Measurements from ENCODE around the gene PDE4B.
A peak's percentile ranks its signal among the peaks of the same experiment; 100 is the strongest.

PDE4B gene

DNA sequence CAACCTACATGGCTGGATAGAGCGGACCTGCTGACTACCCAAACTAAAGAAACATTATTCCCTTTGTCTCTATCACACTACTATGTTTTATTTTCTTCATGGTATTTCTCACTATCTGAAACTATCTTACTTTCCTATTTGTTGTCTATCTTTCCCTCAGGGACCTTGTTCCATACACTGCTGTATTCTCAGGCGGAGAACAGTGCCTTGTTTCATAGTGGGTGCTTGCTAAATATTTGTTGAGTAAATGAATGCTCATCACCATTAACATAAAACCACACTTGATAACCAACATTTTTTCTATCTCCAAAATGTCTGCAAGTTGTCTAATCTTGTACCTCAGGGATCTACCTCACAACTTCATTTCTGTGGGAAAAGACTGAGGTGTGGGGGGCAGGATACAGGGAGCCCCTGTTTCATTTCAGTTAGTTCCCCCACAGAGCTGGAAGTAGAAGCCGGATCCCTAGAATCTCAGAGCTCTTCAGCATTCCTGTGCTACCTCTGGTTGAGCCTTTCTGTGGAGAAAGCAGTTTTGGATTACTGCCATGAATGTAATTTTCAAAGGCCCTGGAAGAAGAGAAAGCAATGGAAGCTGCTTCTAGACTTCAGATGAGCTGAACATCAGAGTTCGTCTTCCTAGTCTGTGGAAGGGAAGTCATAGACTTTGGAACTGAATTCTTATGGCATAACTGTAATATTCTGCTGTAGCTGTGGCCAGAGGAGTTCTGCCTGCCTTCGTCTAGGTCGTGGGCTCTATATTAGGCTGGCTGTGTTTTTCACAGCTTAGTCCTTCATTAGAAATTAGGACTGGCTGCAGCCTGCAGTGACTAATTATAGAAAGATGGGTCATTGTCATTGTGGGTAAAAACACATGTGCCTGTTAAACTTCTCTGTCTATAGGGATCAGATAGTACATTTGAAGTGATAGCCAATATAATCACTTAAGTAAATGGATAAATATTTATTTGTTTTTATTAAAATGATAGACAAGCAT, 448.1 kb downstream of the PDE4B start:
- no peak for DNase-seq (ENCODE audit: low read depth in 2 of 2)

DNA sequence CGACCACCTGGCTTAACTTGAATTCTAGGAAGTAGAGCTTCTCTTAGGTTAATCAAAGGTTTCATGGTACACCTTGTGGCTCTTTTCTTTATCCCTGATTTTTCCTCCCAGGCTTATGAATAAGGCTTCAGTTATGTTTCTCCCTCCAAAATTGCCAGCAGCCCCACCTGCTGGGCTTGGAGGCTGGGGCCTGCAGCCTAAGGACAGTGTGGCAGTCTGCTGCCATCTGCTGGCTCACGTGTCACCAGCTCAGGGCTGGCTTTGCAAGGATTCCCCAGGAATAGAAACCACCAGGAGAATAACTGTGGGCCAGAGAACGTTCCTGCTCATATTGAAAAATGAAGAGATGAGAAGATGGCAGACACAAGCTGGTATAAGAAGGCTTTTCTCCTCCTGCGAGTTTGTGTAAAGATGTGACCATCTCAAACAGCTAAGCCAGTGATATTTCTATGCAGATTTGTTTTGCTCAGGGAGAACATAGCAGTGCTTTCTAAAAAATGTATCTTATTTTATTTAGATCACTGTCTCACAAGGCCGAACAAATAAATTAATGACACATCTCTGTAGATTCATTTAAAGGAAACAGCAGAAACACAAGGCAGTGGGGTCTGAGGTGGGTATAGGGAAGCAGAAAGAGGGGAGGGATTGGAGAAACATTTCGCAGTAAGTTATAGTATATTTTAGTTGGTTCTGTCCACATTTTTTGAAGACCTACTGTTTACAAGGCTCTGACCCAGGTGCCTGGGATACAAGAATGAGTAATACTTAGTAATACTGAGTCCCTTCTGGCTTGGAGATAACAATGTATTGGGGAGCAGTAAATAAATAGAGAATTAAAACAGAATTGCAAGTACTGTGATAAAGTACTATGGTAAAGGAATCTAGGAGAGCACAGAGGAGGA, 450.2 kb downstream of the PDE4B start:
- DNase-seq (ENCODE audit: low read depth in 2 of 2): peak; percentile 54 to 61

DNA sequence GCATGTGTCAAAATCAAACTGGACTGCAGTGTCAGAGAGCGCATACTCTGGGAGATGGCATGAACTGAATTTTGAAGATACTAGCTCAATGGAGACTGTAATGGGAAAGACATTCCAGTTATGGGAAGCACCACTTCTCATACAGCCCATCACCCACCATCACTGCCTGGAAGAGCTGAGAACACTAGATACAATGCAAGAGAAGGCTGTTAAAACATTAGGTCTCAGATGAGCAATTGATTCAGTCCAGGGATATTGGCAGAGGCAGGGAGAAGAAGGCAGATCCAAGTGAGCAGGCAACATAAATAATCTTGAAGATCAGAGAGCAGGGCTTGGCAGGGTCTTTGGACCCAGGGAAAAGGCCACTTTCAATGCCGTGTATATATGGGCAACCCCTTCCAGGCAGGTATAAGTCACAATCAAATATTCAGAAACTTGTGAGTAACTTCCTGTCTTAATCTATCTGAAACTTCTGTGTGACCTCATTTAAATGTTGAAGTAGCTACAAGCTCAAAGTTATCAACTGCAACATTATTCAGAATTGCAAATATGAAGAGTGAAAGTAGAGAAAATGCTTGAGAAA, 450.9 kb downstream of the PDE4B start:
- DNase-seq (ENCODE audit: low read depth in 2 of 2): peak in 1 of 2 donors; percentile 4

DNA sequence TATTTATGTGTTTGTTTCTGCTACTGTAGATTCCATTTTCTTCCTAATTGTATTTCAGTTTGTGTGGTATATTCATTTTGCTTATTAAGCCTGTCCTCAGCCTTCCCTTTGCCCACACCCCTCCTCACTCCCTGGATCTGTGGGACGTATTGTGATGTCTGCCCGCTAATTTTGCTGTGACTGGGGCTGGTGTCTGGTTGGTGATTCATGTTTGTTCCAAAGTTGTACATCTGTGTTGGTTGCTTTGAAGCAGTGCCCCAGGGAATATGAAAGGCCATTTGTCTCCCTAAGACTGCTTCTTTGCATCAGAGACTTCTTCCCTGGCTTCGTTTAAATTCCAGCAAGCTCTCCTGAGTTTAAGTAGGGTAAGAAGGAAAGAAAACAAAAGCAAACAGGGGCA, 451.7 kb downstream of the PDE4B start:
- no peak for DNase-seq (ENCODE audit: low read depth in 2 of 2)

DNA sequence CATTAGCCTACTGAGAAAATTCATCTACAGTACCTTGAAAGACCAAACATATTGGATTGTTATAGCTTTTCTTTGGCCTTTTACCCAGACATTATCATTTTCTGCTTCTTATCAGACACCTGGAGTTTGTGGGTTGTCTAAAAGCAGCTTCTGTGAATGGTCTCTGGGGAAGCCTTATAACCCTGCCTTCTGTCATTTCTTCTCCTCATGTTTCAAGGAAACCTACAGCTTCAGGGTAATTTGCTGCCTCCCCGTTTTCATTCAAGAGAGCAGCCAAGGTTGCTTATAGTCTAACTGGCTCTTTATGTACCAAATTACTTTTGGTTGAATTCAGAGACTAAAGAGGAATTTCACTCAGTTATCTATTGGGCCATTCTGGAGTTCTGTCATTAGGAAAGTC, 453.0 kb downstream of the PDE4B start:
- no peak for DNase-seq (ENCODE audit: low read depth in 2 of 2)

DNA sequence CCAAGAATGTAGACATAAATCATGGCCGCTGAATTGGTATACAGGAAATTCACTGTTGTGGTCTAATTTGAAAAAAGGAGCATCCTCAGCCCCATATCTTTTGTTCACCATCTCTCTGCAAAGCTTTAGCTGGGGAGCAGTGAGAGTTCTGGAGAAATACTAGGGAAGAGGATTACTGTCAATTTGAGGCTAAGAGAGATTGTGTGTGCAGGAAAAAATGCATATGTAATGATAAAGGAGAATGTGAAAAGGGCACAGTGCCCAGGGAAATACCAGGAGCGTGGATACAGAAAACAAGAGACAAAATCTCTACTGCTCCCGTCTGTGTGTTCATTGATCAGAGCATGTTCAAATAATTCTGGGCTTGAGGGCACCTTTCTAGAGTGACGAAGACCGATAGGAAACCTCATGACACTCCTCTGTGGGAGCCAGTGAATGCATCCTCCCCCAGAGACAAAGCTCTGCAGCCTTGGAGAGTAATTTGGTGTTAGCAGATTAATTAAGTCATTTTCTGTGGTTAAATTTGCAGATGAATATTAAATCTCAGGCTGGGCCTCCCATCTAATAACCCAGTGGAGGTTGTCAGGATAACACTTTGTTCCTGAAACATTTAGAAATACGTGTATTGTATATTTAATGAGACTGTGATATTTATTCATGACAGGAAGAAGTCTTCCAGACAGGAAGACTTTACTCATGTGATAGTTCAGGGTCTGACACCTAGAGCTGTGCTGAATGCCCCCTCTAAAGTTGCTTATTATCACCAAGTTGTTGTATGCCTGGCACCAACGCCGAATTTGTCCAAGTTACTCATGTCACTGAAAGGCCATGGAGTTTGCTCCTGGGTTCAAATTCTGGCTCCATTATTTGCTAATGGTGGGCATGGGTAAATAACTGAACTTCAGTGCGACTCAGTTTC, 453.9 kb downstream of the PDE4B start:
- DNase-seq (ENCODE audit: low read depth in 2 of 2): no peak

DNA sequence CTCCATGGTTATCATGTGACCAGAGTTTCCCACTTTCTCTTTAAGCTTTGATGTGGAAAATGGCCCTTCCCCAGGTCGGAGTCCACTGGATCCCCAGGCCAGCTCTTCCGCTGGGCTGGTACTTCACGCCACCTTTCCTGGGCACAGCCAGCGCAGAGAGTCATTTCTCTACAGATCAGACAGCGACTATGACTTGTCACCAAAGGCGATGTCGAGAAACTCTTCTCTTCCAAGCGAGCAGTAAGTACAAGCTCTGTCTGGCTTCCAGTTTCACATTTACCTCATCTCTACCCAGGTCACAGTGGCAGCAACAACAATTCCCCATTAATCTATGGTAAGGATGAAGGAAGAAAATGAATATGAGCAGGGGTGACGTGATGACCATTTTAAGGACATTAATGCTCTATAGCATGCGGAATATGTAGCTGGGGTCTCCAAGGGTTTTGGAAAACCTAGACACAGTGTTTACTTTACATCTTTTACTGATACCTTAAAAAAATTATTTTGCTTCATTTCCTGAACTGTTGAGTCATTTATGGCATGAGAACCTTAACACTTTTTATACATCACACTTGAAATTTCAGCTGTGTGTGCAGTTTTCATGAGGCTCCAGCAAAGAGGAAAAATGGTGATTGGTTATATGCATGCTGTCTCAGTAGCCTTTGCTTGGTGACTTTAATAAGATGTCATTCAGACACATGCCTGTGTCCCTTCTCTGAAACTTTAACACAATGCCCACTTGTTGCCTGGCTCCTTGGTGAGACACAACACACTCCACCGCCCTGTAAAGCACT, 454.9 kb downstream of the PDE4B start:
- DNase-seq (ENCODE audit: low read depth in 2 of 2): peak in 1 of 2 donors; percentile 5

DNA sequence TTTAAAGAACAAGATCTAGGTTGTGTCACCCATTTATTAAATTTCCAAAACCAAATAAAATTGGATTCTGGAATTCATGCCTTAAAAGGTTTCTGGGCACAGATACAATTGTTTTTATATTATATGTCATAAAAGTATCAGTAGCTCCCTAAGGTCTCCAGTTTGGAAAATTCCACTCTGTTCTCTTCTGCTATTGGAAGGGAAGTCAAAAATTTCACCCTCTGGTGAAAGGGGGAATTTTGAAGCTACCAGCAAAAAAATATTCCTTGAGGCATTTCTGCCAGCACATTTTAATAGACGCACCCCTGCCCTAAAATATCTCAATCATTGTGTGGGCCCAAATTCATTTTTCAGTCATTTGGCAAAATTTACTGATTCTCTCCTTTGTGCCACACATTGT, 455.6 kb downstream of the PDE4B start:
- no peak for DNase-seq (ENCODE audit: low read depth in 2 of 2)

DNA sequence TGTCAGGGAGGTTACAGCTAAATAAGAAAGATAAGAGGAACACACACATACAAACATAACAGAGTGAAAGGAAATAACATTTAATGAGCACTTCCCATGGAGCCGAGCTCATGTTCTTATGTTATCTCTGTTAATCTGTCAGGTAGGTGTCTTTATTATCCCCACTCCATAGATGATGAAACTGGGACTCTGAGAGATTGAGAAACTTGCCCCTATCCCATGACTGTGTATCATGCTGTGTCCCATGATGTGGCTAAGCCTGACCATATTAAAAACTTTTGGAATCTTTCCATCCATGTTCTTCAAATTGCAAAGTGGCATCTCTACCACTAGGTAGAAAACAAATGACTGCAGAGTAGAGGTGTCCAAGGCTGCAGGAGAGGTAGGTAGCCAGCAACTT, 456.1 kb downstream of the PDE4B start:
- no peak for DNase-seq (ENCODE audit: low read depth in 2 of 2)

DNA sequence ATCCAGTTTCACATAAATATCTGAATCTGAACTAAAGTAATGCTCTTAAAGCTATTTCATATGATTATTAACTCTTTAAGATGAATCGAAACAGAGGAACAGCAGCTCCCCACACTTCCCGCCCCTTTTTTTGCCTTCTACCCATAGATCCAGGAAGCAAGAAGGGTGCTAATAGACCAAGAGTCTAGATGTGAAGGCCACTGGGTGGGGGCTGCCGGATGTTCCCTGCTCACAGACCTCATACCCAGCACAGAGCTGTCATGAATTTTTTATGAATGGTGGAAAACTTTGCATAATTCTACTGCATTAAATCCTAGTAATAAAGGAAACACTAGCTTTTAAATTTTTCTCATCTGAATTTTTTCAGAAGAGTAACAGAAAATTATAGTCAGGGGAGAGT, 457.4 kb downstream of the PDE4B start:
- DNase-seq (ENCODE audit: low read depth in 2 of 2): no peak

DNA sequence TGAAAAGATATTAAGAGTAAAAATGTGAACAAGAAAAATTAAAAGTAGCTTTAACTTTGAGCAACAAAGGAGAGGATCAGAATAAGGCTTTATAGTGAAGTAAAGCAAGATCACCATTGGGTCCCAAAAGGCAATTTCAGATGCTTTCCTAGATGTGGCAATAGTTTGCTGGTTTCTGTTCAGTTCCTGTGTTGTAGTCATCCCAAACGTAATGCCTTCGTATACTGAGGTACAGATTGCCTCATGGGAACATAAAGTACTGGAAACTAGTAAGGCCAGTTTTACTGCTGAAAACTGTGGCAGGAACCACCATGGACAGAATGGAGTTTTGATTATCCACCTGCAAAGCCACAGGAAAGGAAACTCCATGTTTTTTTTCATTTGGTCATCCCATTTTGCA, 457.8 kb downstream of the PDE4B start:
- DNase-seq (ENCODE audit: low read depth in 2 of 2): no peak

DNA sequence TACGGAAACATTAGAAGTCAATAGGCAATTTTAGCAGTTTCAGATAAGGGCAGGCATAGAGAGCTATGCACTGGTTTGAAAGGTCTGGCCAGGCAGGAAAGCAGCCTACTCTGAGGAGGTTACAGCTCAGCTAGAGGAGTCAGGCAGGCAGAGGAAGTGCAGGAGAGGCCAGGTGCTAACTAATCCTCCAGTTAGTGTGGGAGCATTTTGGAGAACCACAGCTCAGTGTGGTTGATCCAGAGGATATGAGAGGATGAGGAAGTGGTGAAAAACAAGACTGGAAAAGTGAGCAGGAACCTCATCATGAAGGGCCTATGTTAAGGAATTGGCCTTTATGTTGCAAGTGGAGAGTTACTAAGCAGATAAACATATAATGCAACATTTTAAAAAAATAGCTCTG, 458.9 kb downstream of the PDE4B start:
- DNase-seq (ENCODE audit: low read depth in 2 of 2): no peak

DNA sequence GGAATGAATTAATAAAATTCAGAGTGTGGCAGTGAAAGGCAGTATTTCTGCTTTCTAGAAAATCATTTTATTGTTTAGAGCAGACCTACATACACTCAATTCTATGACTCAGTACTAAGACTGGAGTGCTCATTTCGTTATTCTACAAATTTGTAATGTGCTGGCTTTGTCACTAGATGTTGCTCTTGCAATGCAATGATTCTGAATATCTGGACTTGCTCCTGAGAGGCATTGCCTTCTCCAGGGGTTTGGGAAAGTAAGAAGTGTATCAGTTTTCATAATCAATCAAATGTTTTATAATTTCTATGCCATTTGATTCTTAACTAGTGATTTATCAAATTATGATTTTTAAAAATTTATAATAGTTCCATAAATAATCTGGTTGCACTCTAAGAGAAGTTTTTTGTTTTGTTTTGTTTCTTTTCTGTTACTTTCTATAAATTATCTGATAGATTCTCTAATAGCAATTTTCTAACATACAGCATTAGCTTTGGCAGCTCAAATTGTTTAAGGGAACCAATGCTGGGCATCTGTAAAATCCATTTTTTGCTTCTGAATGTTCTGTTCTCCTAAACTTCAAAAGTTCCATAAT, 460.7 kb downstream of the PDE4B start:
- DNase-seq (ENCODE audit: low read depth in 2 of 2): no peak

DNA sequence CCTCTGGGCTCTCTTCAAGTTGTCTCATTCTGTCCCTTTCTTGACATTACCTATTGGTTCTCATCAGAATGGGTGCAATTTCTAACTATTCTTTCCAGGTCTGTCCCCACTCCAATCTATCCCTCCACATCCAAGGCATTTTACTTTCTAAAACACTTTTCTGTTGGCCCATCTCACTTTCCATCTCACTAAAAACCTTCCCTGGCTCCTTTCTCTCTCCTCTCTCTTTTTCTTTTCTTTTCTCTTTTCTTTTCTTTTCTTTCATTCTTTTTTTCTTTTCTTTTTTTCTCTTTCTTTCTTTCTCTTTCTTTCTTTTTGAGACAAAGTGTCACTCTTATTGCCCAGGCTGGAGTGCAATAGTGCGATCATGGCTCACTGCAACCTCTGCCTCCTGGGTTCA, 462.1 kb downstream of the PDE4B start:
- DNase-seq (ENCODE audit: low read depth in 2 of 2): no peak

DNA sequence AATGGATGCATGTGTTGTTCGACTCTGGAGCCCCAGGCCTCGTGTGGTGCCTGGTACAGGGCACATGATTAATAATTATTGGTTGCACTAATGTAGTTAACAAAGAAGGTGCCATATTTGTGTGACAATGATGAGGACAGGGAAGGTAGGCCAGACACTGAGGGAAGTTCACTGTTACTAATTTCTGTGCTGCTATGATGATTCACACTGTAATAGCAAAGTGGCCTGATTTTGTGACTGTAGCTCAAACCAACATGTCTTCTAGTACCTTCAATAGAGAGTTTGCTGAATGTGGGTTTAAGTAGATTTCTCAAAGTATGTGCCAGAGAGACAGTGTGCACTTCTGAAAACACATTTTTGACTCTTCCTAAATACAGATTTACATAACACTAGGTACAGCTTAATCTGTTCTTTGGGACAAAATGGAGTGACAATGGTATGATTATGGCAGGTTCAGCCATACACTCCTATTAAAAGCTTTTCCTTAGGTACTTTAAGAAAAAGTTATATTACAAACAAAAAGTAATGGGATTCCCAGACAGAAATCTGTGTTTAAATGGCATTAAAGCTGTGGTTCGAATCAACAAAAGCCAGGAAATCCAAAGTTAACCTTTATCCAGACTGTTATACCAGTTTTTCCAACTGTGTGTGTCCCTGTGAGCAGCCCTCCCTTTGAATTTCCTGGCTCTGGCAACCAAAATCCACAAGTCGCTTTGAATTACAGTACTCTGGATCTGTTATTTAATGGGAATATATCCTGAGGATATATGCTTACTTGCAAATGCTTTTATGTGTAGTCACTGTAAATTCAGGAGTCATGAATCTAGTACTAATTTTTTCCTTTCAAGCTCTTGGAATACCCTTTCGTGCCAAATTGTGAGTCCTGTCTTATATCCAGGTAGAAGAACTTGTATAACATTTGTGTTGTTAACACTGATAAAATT, 464.2 kb downstream of the PDE4B start:
- DNase-seq (ENCODE audit: low read depth in 2 of 2): no peak

DNA sequence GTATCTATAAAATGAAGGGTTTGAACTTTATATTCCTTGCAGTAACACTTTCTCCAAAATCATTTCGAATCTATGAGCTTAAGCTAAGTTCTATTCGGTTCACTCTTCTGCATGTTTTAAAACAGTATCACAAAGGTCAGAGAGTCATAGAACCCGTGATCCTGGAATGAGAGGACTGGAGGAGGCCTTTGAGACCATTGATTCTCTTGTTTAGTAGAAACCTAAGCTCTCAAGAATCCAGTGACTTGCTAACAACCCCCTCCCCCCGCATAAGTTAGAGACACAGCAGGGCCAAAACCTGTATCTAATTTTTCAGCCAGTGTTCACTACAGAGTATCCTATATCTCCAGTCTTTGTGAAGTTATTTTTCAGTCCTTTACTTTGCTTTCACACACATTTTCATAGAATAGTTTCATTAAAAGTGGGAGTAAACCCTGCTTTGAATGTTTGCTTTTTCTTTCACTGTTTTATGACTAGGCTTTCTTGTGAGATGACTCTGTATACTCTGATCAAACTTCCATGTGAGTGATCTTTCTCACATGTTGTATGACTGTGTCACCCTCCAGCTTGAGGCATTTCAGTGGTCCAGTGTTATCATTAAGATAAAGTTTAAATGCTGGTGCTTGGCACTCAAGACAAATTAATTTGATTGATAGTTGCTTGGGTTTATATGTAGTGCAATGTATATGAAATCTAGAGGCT, 465.9 kb downstream of the PDE4B start:
- DNase-seq (ENCODE audit: low read depth in 2 of 2): no peak

DNA sequence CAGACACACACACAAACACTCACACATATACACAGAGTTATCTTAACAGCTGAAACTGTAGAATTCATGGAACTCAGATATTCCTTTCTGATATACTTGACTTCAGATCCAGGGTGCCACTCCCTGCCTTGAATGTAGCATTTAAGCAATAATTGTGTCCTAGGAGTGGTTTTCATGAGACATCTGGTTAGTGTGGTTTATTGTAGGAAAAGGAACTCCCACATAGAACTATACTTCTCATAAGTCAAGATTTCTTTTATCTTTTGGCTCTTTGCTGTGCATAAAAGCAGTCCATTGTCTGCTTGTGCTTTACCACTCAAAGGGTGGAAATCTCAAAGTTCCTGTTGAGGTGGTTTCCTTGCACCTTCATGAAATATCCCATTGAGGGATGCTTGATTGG, 468.7 kb downstream of the PDE4B start:
- no peak for DNase-seq (ENCODE audit: low read depth in 2 of 2)
